NCI-H1417 (cell line): ENCODE results near the gene CADM1.
A peak's percentile ranks its signal among the peaks of the same experiment; 100 is the strongest.

Experiments used
- DNase-seq, 3 experiments: peaks; one replicate each; lab custom pipeline; 2025; lab: John Stamatoyannopoulos, UW

CADM1 gene

GRCh38 chr11:115406404-115406803 is 97.8 kb downstream of the CADM1 start:
- no peak for DNase-seq

GRCh38 chr11:115398333-115399080 is 105.7 kb downstream of the CADM1 start:
- DNase-seq, result no peak

GRCh38 chr11:115396533-115396932 is 107.7 kb downstream of the CADM1 start:
- peak in 1 of 3 experiments; percentile 34 for DNase-seq

- peak in 1 of 3 experiments; percentile 46 for DNase-seq
These were observed 110.3 kb downstream of the CADM1 start for GRCh38 chr11:115393950-115394349.

- peak; percentile 32 to 63 (median 34) for DNase-seq
These were observed 112.6 kb downstream of the CADM1 start for GRCh38 chr11:115391598-115391997.

- no peak for DNase-seq
These were observed 113.1 kb downstream of the CADM1 start for GRCh38 chr11:115391160-115391559.

GRCh38 chr11:115390441-115390840 is 113.8 kb downstream of the CADM1 start:
- no peak for DNase-seq

- no peak for DNase-seq
These were observed 114.4 kb downstream of the CADM1 start for GRCh38 chr11:115389790-115390189.

GRCh38 chr11:115385226-115385625 is 119.0 kb downstream of the CADM1 start:
- no peak for DNase-seq

GRCh38 chr11:115384236-115384635 is 120.0 kb downstream of the CADM1 start:
- DNase-seq, result peak in 1 of 3 experiments; percentile 81

- DNase-seq, result peak in 1 of 3 experiments; percentile 13
These were observed 120.8 kb downstream of the CADM1 start for GRCh38 chr11:115383431-115383830.

- DNase-seq, result no peak
These were observed 124.7 kb downstream of the CADM1 start for GRCh38 chr11:115379528-115379927.

- DNase-seq, result no peak
These were observed 125.7 kb downstream of the CADM1 start for GRCh38 chr11:115378557-115378956.

GRCh38 chr11:115377882-115378296 is 126.3 kb downstream of the CADM1 start:
- DNase-seq, result peak in 1 of 3 experiments; percentile 18

GRCh38 chr11:115368616-115369015 is 135.6 kb downstream of the CADM1 start:
- DNase-seq, result no peak

GRCh38 chr11:115366826-115367225 is 137.4 kb downstream of the CADM1 start:
- no peak for DNase-seq

- DNase-seq, result no peak
These were observed 138.3 kb downstream of the CADM1 start for GRCh38 chr11:115365907-115366306.

GRCh38 chr11:115364896-115365295 is 139.3 kb downstream of the CADM1 start:
- no peak for DNase-seq

- no peak for DNase-seq
These were observed 140.3 kb downstream of the CADM1 start for GRCh38 chr11:115363921-115364320.

- DNase-seq, result no peak
These were observed 140.8 kb downstream of the CADM1 start for GRCh38 chr11:115363426-115363825.

- DNase-seq, result no peak
These were observed 141.2 kb downstream of the CADM1 start for GRCh38 chr11:115362997-115363396.

- no peak for DNase-seq
These were observed 143.2 kb downstream of the CADM1 start for GRCh38 chr11:115361025-115361424.

GRCh38 chr11:115360186-115360824 is 143.9 kb downstream of the CADM1 start:
- DNase-seq, result no peak
